Fibroblast of villous mesenchyme (primary cell): ENCODE results near the gene HSF5. TPM values are rescaled to one million over a fixed set of nuclear protein-coding genes. Genes with fewer than 3 reads are reported as not detected.
A peak's percentile ranks its signal among the peaks of the same experiment; 100 is the strongest.

ENCODE experiments used
- DNase-seq: peaks from one replicate; pipeline ENCODE4 v3.0.0-alpha.2; 2010; ENCODE audit warnings: low read depth
- H3K4me3 ChIP-seq: 2 replicates; pipeline ENCODE4 v1.5.1; 2011; ENCODE audit warnings: low read depth, mild to moderate bottlenecking, low read length
- total RNA-seq: library from RNA; depleted of rRNA; stranded (reverse); fragments of >200 nt; gene quantifications from 2 replicates; pipeline ENCODE4 v1.2.3, GENCODE V29; 2012
- TF ChIP-seq, protein P1 (sequence below): IDR thresholded peaks from 2 replicates; pipeline ENCODE4 v1.5.1; 2012; ENCODE audit warnings: low read depth, mild to moderate bottlenecking, low read length; ENCODE audit not compliant: insufficient read depth

HSF5 gene
- total RNA-seq, 1 donor = under 0.01 TPM

DNA sequence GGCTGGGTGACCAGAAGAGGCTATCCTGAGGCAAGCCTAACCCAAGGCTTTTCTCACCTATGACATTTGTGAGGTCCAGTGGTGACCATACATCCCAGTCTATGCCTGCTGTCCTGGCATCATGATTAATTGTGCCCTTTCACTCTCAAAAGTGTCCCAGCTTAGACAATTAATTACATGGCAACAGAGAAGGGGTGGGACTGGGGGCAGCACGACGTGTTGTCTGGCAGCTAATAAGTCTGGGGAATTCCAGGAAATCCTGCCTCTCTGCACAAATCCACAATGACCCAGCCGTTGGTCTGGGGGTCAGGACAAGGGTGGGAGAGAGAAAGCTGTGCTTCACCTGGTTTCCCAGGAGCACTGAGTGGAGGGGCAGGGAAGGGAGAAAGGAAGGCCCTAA lies 40.2 kb upstream of the HSF5 start:
- TF ChIP-seq, protein P1, sequence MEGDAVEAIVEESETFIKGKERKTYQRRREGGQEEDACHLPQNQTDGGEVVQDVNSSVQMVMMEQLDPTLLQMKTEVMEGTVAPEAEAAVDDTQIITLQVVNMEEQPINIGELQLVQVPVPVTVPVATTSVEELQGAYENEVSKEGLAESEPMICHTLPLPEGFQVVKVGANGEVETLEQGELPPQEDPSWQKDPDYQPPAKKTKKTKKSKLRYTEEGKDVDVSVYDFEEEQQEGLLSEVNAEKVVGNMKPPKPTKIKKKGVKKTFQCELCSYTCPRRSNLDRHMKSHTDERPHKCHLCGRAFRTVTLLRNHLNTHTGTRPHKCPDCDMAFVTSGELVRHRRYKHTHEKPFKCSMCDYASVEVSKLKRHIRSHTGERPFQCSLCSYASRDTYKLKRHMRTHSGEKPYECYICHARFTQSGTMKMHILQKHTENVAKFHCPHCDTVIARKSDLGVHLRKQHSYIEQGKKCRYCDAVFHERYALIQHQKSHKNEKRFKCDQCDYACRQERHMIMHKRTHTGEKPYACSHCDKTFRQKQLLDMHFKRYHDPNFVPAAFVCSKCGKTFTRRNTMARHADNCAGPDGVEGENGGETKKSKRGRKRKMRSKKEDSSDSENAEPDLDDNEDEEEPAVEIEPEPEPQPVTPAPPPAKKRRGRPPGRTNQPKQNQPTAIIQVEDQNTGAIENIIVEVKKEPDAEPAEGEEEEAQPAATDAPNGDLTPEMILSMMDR = no peak
- no peak overlapping the region for H3K4me3 ChIP-seq
- no peak for DNase-seq

DNA sequence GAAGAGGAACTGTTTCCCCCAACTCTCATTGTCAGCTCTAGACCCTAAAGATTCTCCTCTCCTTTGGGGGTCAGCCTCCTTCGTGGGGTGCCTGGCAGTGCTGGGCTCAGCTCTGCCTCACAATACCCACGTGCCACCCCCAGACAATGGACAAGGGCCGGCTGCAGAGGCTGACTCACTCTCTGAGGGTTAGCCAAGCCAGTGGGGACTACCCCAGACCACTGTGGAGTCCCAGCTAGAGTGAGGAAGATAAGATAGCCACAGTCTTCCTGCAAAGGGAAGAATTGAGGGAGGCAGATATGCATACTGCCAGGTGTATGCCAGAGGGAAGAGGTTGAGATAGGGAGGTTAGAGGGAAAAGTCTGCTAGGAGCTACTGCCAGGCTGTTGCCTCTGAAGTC lies 39.7 kb upstream of the HSF5 start:
- peak; percentile 44 for DNase-seq
- no peak overlapping the region for H3K4me3 ChIP-seq
- TF ChIP-seq, protein P1 = no peak

DNA sequence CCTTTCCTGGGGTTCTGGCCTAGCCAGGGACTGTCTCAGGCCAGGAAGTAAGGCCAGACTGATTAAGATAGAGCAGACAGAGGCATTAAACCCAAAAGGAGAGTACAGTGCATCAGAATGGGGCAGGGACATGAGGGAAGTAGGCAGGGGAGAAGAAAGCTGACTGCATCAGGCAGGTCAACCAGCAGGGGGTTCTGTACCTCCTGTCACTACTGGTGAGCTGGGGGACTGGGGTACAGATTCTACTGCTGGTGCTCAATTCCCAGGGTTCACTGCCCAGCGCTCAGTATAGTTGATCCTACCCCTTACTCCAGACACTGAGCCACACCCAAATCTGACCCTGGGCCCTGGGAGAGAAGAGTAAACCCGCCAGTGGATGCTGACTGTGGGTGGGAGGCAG lies 39.1 kb upstream of the HSF5 start:
- no peak for DNase-seq

DNA sequence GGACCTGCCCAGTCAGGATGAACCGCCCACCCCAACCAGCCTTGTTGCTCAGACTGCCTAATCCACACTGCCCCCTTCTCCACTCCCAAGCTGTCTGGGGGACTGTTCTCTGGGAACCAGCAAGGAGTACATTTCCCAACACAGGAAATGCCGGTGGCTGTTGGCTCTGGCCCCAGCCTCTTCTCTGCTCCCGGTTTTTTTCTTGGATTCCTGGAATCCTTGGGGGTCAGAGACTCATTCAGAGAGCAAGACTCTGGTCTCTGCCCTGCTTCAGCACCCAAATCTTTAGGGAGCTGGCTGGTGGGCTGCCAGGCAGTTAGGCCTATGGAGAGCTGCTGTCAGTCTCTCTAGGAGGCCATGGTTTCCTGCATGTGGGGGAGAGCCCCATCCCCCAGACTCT lies 37.0 kb upstream of the HSF5 start:
- peak overlapping the region; percentile 48 for H3K4me3 ChIP-seq
- TF ChIP-seq, protein P1 = no peak

More for the DNA sequence above, 39.1 kb upstream of the HSF5 start:
- TF ChIP-seq, protein P1 = peak; percentile 27
- H3K4me3 ChIP-seq = peak overlapping the region; percentile 48

DNA sequence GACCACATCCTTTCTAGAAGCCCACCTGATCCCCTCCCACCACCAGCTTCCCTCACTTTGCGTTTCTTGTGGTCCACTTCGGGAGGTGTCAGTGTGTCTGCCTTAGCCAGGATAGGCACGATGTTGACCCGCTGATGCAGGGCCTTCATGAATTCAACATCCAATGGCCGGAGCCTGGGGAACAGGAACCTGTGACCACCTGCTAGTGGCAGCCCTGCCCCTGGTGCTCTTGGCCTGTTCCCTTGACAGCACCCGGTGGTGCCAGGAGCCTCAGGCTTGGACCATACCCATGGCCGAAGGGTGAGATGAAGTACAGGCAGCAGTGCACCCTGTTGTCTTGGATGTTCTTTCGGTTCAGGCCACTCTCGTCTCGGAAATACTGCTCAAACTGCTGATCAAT lies 33.5 kb upstream of the HSF5 start:
- TF ChIP-seq, protein P1 = no peak
- H3K4me3 ChIP-seq = no peak overlapping the region
- no peak for DNase-seq

More for the DNA sequence above, 37.0 kb upstream of the HSF5 start:
- DNase-seq = peak; percentile 94

DNA sequence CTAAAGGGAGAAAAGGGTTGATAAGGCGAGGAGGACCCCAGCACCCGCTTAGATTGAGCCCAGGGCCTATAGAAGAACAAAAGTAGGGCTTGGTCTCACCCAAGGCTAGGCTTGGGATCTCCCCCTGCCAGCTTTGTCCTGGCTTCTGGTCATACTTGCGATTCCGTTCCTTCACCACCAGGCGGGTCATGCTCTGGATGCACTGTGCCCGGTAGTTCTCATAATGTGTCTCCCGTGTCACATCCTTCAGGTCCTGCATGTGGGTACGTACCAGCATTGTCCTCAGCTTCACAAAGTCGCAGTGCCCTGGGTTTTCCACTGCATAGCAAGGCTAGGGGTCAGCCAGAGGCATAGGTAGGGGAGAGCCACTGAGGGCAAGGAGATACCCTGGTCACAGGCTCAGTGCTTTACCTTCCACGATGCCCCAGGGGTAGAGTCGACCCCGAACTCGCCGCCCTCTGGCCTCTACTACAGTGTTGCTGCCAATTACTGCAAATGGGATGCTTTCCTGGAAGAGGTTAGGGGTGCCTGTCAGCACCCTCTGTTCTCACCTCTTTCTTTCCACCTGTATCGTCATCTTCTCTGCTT lies 32.7 kb upstream of the HSF5 start:
- DNase-seq = no peak
- H3K4me3 ChIP-seq = no peak overlapping the region
- TF ChIP-seq, protein P1 = peak; percentile 50
